Cortex of kidney (tissue), 1 donor: ENCODE measurements around the gene ADAP1.
"Not testable (repeated sequence)": the region's sequence is repeated elsewhere in the genome, so short reads cannot be mapped to it uniquely, and the experiment has no call there.

Experiments used
- DNase-seq: peaks from one replicate; lab custom pipeline; 2025; lab: John Stamatoyannopoulos, UW

The ADAP1 gene

GRCh38 chr7:954330-955238, at the start of gene ADAP1:
Gene ADAP1 (minus strand): TSS chr7:954680. CDS start chr7:954477, 203 bp downstream.
- DNase-seq: no peak

GRCh38 chr7:1002445-1002844, 48.0 kb upstream of the ADAP1 start:
- DNase-seq: not testable (repeated sequence)

- DNase-seq: not testable (repeated sequence)
Measured at GRCh38 chr7:1002026-1002425, 47.5 kb upstream of the ADAP1 start.

- DNase-seq: not testable (repeated sequence)
Measured at GRCh38 chr7:1001069-1001770, 46.7 kb upstream of the ADAP1 start.

GRCh38 chr7:999941-1000935, 45.8 kb upstream of the ADAP1 start:
- no peak for DNase-seq

GRCh38 chr7:999149-999879, 44.8 kb upstream of the ADAP1 start:
- no peak for DNase-seq

- DNase-seq: no peak
Measured at GRCh38 chr7:997404-998395, 43.2 kb upstream of the ADAP1 start.

GRCh38 chr7:996079-996872, 41.8 kb upstream of the ADAP1 start:
- DNase-seq: no peak

- no peak for DNase-seq
Measured at GRCh38 chr7:995571-995970, 41.1 kb upstream of the ADAP1 start.

- DNase-seq: no peak
Measured at GRCh38 chr7:994592-995308, 40.3 kb upstream of the ADAP1 start.

- DNase-seq: no peak
Measured at GRCh38 chr7:992709-993607, 38.5 kb upstream of the ADAP1 start.

- no peak for DNase-seq
Measured at GRCh38 chr7:991729-992656, 37.5 kb upstream of the ADAP1 start.

GRCh38 chr7:990933-991728, 36.7 kb upstream of the ADAP1 start:
- no peak for DNase-seq

- DNase-seq: no peak
Measured at GRCh38 chr7:990352-990932, 36.0 kb upstream of the ADAP1 start.

- no peak for DNase-seq
Measured at GRCh38 chr7:988963-989529, 34.6 kb upstream of the ADAP1 start.
